CD14-positive monocyte (primary cell): ENCODE measurements around the gene CAPN13. TPM values are rescaled to one million over a fixed set of nuclear protein-coding genes. Genes with fewer than 3 reads are reported as not detected.

Source experiments
- DNase-seq, 3 donors: peaks; one replicate each; pipeline ENCODE4 v3.0.0-alpha.2; 2011 to 2022
- H2AFZ ChIP-seq: 2 replicates; pipeline ENCODE4 v1.6.0; 2012; ENCODE audit warnings: mild to moderate bottlenecking, low read depth, low read length, inconsistent platforms; ENCODE audit not compliant: insufficient read depth, poor library complexity, severe bottlenecking
- H3K27ac ChIP-seq, 2 donors: 1 replicate in 1 of 2; 2 replicates in 1 of 2; pipeline ENCODE4 v1.5.1; 2012 to 2013; ENCODE audit warnings: low read length in 2 of 2, control low read depth in 1 of 2, inconsistent platforms in 1 of 2, low read depth in 1 of 2, mild to moderate bottlenecking in 1 of 2
- H3K27me3 ChIP-seq, 2 donors: one replicate each; pipeline versions ENCODE4 v1.6.0 to v1.6.1; 2011 to 2013; ENCODE audit warnings: low read length in 2 of 2; ENCODE audit not compliant: control insufficient read depth in 2 of 2, insufficient read depth in 2 of 2
- H3K36me3 ChIP-seq, 2 donors: replicated peaks in 1 of 2; 1 replicate in 1 of 2; 2 replicates in 1 of 2; pipeline versions ENCODE4 v1.5.1 to v1.6.1; 2012 to 2013; ENCODE audit warnings: low read length in 2 of 2, control low read depth in 1 of 2, inconsistent platforms in 1 of 2, mild to moderate bottlenecking in 1 of 2; ENCODE audit not compliant: insufficient read depth in 2 of 2, control insufficient read depth in 1 of 2
- H3K4me1 ChIP-seq, 2 donors: 1 replicate in 1 of 2; 2 replicates in 1 of 2; pipeline versions ENCODE4 v1.5.1 to v1.6.1; 2012 to 2013; ENCODE audit warnings: low read length in 2 of 2, control low read depth in 1 of 2, inconsistent platforms in 1 of 2, mild to moderate bottlenecking in 1 of 2, moderate library complexity in 1 of 2; ENCODE audit not compliant: insufficient read depth in 2 of 2, control insufficient read depth in 1 of 2
- H3K4me2 ChIP-seq: replicated peaks from 2 replicates; pipeline ENCODE3; 2012; ENCODE audit warnings: low read length, moderate library complexity, mild to moderate bottlenecking; ENCODE audit not compliant: poor library complexity, severe bottlenecking; ENCODE audit errors: extremely low read depth
- H3K4me3 ChIP-seq, 3 experiments: fragments of 200-600 bp in 1 of 3; sonication (generic) in 1 of 3; replicated peaks in 1 of 3; 1 replicate in 2 of 3; 2 replicates in 1 of 3; pipeline ENCODE4 v1.5.1; 2011 to 2013; ENCODE audit warnings: low read length in 3 of 3, mild to moderate bottlenecking in 3 of 3, control low read depth in 2 of 3, low read depth in 2 of 3, inconsistent platforms in 1 of 3, moderate library complexity in 1 of 3
- H3K79me2 ChIP-seq: 2 replicates; pipeline ENCODE4 v1.6.0; 2012; ENCODE audit warnings: mild to moderate bottlenecking, control low read depth, inconsistent platforms, low read length, moderate library complexity; ENCODE audit not compliant: insufficient read depth
- H3K9ac ChIP-seq: 2 replicates; pipeline ENCODE4 v1.6.0; 2017; ENCODE audit warnings: low read length, mild to moderate bottlenecking; ENCODE audit not compliant: insufficient read depth, poor library complexity, severe bottlenecking
- H3K9me3 ChIP-seq, 2 donors: replicated peaks in 1 of 2; 1 replicate in 1 of 2; 2 replicates in 1 of 2; pipeline versions ENCODE4 v1.5.1 to v1.6.1; 2012 to 2013; ENCODE audit warnings: low read length in 2 of 2, control low read depth in 1 of 2; ENCODE audit not compliant: control insufficient read depth in 1 of 2, insufficient read depth in 1 of 2
- H4K20me1 ChIP-seq: 2 replicates; pipeline ENCODE4 v1.6.0; 2012; ENCODE audit warnings: mild to moderate bottlenecking, low read length, control low read depth, moderate library complexity; ENCODE audit not compliant: insufficient read depth
- H3K27ac Mint-ChIP-seq, 7 donors: one replicate each; pipeline ENCODE4 v1.8.0; 2020; ENCODE audit warnings: mild to moderate bottlenecking in 7 of 7, mixed read lengths in 7 of 7, moderate library complexity in 6 of 7, inconsistent platforms in 2 of 7
- H3K27me3 Mint-ChIP-seq, 3 donors: one replicate each; pipeline ENCODE4 v1.8.0; 2021 to 2022; ENCODE audit warnings: low read depth in 3 of 3, mild to moderate bottlenecking in 3 of 3, mixed read lengths in 3 of 3, moderate library complexity in 3 of 3, inconsistent platforms in 1 of 3
- H3K36me3 Mint-ChIP-seq, 2 donors: one replicate each; pipeline ENCODE4 v1.8.0; 2020; ENCODE audit warnings: mixed read lengths in 2 of 2, inconsistent platforms in 1 of 2, mild to moderate bottlenecking in 1 of 2
- H3K4me1 Mint-ChIP-seq: one replicate; pipeline ENCODE4 v1.8.0; 2020; ENCODE audit warnings: mild to moderate bottlenecking, mixed read lengths
- H3K4me3 Mint-ChIP-seq, 2 donors: one replicate each; pipeline ENCODE4 v1.8.0; 2020; ENCODE audit warnings: mild to moderate bottlenecking in 2 of 2, mixed read lengths in 2 of 2, moderate library complexity in 1 of 2
- H3K9me3 Mint-ChIP-seq, 7 donors: one replicate each; pipeline ENCODE4 v1.8.0; 2020 to 2022; ENCODE audit warnings: mixed read lengths in 7 of 7, mild to moderate bottlenecking in 6 of 7, moderate library complexity in 6 of 7, inconsistent platforms in 2 of 7
- WGBS: methylation state at CpG from one replicate; pipeline ENCODE4 v1.1.5; 2013; ENCODE audit warnings: missing lambda C conversion rate; ENCODE audit not compliant: insufficient coverage; 5-methylcytosine and 5-hydroxymethylcytosine counted together
- intact Hi-C, 2 donors: fragments of 100-400 bp; cut with micrococcal nuclease; formaldehyde crosslinking; loops; one replicate each; pipeline versions ENCODE4 v1.15.0 to v1.15.1; 2023
- polyA plus RNA-seq, 3 donors: library from polyadenylated mRNA; depleted of rRNA in 1 of 3; unstranded in 2 of 3; stranded (reverse) in 1 of 3; fragments of 300-500 nt in 2 of 3; fragments of >200 nt in 1 of 3; fragmentation: Illumina TruSeq in 2 of 3; gene quantifications; 1 replicate in 2 of 3; 2 replicates in 1 of 3; pipeline ENCODE4 v1.2.3, GENCODE V29; 2012 to 2021
- TF ChIP-seq, protein P1 (sequence below): fragments of 200-600 bp; IDR thresholded peaks from one replicate; pipeline ENCODE4 v1.8.0; 2022; ENCODE audit warnings: antibody characterized with exemption, mild to moderate bottlenecking

CAPN13 gene
- polyA plus RNA-seq, 3 donors: not detected

DNA sequence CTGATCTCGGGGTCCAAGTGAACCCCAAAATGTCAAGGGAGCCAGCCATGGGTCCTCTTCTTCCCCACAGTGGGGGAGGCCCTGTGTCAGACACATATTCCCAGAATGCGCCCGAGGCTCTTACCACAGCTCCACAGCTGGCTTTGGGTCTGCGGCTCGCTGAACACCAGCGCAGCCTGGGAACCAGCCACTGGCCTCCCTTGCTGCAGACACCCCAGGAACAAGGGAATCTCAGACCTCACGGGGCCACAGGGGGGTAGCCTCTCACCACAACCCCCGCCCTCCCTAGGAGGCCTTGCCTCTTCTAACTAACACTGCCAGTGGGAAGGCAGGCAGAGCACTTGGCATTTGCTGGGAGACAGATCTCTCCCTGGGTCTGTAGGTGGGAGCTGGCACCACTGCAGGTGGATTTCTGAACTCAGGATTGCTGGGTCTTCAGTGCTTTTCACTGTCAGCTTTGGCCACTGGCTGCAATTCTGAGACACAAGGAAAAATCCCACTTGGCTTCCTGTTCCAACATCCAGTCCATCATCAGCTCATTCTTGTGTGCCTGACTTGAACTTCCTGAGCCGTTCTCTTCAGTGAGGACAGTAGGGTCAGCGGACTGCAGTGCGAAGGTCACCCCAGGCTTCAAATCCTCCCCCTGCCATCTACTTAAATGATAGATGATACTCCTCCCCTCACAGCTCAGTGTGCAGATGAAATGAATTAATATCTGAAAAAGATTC is 128.7 kb downstream of the CAPN13 start:
- WGBS: 76% methylated on average over 2 of the region's 11 CpGs
- Mint-ChIP-seq H3K9me3 (peaks cover 0 to 2% (median 0%) of the 10 kb centered on the region in 7 donors), H3K27ac (no peak overlapping the region), H3K36me3 (no peaks in the 10 kb centered on the region), H3K27me3 (peaks cover 5 to 9% (median 7%) of the 10 kb centered on the region in 3 donors), H3K4me3 (no peak overlapping the region), H3K4me1 (peaks cover 2% of the 10 kb centered on the region)
- DNase-seq: no peak
- Histone ChIP-seq H3K27ac (no peak overlapping the region), H3K4me3 (no peak overlapping the region), H3K9ac (no peak overlapping the region), H3K27me3 (no peaks in the 10 kb centered on the region), H3K36me3 (no peaks in the 10 kb centered on the region), H3K9me3 (no peaks in the 10 kb centered on the region), H3K79me2 (no peaks in the 10 kb centered on the region), H2AFZ (no peak overlapping the region), H3K4me2 (no peak overlapping the region), H4K20me1 (no peaks in the 10 kb centered on the region), H3K4me1 (no peaks in the 10 kb centered on the region)
- intact Hi-C loops: no loop called here
- TF ChIP-seq, protein P1, sequence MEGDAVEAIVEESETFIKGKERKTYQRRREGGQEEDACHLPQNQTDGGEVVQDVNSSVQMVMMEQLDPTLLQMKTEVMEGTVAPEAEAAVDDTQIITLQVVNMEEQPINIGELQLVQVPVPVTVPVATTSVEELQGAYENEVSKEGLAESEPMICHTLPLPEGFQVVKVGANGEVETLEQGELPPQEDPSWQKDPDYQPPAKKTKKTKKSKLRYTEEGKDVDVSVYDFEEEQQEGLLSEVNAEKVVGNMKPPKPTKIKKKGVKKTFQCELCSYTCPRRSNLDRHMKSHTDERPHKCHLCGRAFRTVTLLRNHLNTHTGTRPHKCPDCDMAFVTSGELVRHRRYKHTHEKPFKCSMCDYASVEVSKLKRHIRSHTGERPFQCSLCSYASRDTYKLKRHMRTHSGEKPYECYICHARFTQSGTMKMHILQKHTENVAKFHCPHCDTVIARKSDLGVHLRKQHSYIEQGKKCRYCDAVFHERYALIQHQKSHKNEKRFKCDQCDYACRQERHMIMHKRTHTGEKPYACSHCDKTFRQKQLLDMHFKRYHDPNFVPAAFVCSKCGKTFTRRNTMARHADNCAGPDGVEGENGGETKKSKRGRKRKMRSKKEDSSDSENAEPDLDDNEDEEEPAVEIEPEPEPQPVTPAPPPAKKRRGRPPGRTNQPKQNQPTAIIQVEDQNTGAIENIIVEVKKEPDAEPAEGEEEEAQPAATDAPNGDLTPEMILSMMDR: no peak

DNA sequence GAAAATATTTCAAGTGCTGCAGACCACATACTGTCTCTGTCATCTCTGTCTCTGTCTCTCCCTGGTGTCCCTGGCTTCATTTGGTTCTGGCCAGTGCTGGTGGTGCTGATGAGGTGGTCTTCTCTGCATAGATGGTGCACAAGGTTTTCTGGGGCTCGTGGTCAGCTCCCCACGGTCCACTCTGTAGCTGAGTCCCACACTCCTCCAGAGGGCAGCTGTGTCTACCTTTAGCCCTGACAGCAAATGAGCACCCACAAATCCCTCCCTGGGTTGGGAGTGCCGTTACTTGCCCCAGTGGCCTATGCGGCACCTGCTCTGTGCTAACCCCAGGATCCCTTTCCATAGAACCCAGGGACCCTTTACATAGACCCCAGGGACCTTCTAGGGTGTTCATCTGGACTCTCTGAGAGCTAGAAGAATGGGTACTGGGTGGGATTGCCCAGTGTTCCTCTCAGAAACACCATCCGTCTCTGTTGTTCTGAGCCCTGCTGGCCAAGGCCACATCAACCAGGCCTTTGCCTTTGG is 129.3 kb downstream of the CAPN13 start:
- Histone ChIP-seq H3K9ac (no peak overlapping the region), H3K79me2 (no peaks in the 10 kb centered on the region), H3K27me3 (no peaks in the 10 kb centered on the region), H3K4me2 (no peak overlapping the region), H2AFZ (no peak overlapping the region), H3K36me3 (no peaks in the 10 kb centered on the region), H3K4me1 (no peaks in the 10 kb centered on the region), H4K20me1 (no peaks in the 10 kb centered on the region), H3K9me3 (no peaks in the 10 kb centered on the region), H3K4me3 (no peak overlapping the region), H3K27ac (no peak overlapping the region)
- no peak for DNase-seq
- Mint-ChIP-seq H3K27ac (peak overlapping the region in 1 of 7 donors; percentile 42), H3K4me1 (no peaks in the 10 kb centered on the region), H3K4me3 (no peak overlapping the region), H3K27me3 (peaks cover 4 to 9% (median 9%) of the 10 kb centered on the region in 3 donors), H3K9me3 (peaks cover 0 to 2% (median 0%) of the 10 kb centered on the region in 7 donors), H3K36me3 (no peaks in the 10 kb centered on the region)
- TF ChIP-seq, protein P1: no peak
- intact Hi-C loops: no loop called here
- 69% methylated on average over 2 of the region's 5 CpGs for WGBS
